ENCODE measurements around the gene RUFY4.

DNA sequence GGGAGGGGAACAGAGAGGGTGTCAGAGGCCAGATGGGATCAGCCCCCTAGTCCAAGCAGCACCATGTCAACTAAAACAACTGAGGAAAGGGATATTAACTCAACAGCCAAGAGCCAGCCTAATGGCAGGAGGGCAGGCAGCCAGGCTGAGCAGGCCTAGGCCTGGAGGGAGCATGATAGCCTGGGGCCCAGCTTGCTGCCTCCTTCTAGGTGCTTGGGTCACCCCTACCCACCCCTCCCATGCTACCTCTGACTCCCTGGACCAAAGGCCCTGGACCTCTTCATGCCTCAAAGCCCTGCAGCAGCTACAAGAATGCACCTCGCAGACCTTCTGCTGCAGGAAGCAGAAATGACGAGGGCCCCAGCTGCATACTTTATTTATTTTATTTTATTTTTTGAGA is 44.2 kb upstream of the RUFY4 start:
- no peak for TF ChIP-seq GABPA (tag; conservative IDR thresholded peaks at IDR 0.05; ENCODE audit: low read depth)
- no peak for TF ChIP-seq POLR2AphosphoS5 (IDR thresholded peaks at IDR 0.05; ENCODE audit: control insufficient read depth, insufficient read depth, low read depth, low read length)
- no peak for TF ChIP-seq EGR1 (conservative IDR thresholded peaks at IDR 0.05)
- no peak for TF ChIP-seq ZNF561 (CRISPR knock-in tag; conservative IDR thresholded peaks at IDR 0.05)
- TF ChIP-seq, protein P1, sequence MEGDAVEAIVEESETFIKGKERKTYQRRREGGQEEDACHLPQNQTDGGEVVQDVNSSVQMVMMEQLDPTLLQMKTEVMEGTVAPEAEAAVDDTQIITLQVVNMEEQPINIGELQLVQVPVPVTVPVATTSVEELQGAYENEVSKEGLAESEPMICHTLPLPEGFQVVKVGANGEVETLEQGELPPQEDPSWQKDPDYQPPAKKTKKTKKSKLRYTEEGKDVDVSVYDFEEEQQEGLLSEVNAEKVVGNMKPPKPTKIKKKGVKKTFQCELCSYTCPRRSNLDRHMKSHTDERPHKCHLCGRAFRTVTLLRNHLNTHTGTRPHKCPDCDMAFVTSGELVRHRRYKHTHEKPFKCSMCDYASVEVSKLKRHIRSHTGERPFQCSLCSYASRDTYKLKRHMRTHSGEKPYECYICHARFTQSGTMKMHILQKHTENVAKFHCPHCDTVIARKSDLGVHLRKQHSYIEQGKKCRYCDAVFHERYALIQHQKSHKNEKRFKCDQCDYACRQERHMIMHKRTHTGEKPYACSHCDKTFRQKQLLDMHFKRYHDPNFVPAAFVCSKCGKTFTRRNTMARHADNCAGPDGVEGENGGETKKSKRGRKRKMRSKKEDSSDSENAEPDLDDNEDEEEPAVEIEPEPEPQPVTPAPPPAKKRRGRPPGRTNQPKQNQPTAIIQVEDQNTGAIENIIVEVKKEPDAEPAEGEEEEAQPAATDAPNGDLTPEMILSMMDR (IDR thresholded peaks at IDR 0.05 in 2 of 3, conservative IDR thresholded peaks at IDR 0.05 in 1 of 3; ENCODE audit: insufficient read depth in 2 of 3, low read depth in 1 of 3, low read length in 3 of 3) = no peak
- TF ChIP-seq, protein P2, sequence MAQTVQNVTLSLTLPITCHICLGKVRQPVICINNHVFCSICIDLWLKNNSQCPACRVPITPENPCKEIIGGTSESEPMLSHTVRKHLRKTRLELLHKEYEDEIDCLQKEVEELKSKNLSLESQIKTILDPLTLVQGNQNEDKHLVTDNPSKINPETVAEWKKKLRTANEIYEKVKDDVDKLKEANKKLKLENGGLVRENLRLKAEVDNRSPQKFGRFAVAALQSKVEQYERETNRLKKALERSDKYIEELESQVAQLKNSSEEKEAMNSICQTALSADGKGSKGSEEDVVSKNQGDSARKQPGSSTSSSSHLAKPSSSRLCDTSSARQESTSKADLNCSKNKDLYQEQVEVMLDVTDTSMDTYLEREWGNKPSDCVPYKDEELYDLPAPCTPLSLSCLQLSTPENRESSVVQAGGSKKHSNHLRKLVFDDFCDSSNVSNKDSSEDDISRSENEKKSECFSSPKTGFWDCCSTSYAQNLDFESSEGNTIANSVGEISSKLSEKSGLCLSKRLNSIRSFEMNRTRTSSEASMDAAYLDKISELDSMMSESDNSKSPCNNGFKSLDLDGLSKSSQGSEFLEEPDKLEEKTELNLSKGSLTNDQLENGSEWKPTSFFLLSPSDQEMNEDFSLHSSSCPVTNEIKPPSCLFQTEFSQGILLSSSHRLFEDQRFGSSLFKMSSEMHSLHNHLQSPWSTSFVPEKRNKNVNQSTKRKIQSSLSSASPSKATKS (CRISPR knock-in tag; IDR thresholded peaks at IDR 0.05) = no peak
- no peak for TF ChIP-seq DIDO1 (tag; IDR thresholded peaks at IDR 0.05; ENCODE audit: low read depth)
- no peak for TF ChIP-seq CHAMP1 (IDR thresholded peaks at IDR 0.05)
- TF ChIP-seq EZH2 (IDR thresholded peaks at IDR 0.05; ENCODE audit: borderline replicate concordance, low read depth, low read length) = no peak
- TF ChIP-seq CREM (IDR thresholded peaks at IDR 0.05; ENCODE audit: low read depth) = no peak
- no peak for TF ChIP-seq PHF8 (IDR thresholded peaks at IDR 0.05; ENCODE audit: borderline replicate concordance, low read length)
- no peak for TF ChIP-seq SP1 (CRISPR knock-in tag; IDR thresholded peaks at IDR 0.05)
- no peak for TF ChIP-seq DMBX1 (CRISPR knock-in tag; IDR thresholded peaks at IDR 0.05; ENCODE audit: borderline replicate concordance)
- TF ChIP-seq YY1 (IDR thresholded peaks at IDR 0.05; ENCODE audit: borderline replicate concordance in 1 of 3, control insufficient read depth in 1 of 3, extremely low read depth in 1 of 3, insufficient read depth in 3 of 3, insufficient read length in 1 of 3, insufficient replicate concordance in 2 of 3, low read depth in 1 of 3, low read length in 2 of 3) = no peak

Data from K562 (cell line).